Thymus (tissue), 14 donors: ENCODE results near the gene SIGLEC7. TPM values are rescaled to one million over a fixed set of nuclear protein-coding genes. Genes with fewer than 3 reads are reported as not detected.
A peak's percentile ranks its signal among the peaks of the same experiment; 100 is the strongest.

Source experiments
- DNase-seq, 9 donors: peaks; one replicate each; pipeline ENCODE4 v3.0.0-alpha.2; 2013; ENCODE audit warnings: low spot score in 9 of 9, low read depth in 6 of 9, missing footprints in 1 of 9
- H3K27ac ChIP-seq, 2 donors: one replicate each; pipeline ENCODE4 v1.5.1; 2013; ENCODE audit warnings: control low read depth in 1 of 2, low read depth in 1 of 2, low read length in 1 of 2, mild to moderate bottlenecking in 1 of 2, moderate library complexity in 1 of 2
- H3K27me3 ChIP-seq, 2 donors: one replicate each; pipeline ENCODE4 v1.5.1; 2013; ENCODE audit warnings: low read length in 1 of 2; ENCODE audit not compliant: control insufficient read depth in 2 of 2, insufficient read depth in 1 of 2
- H3K36me3 ChIP-seq, 2 donors: one replicate each; pipeline ENCODE4 v1.5.1; 2013; ENCODE audit warnings: low read length in 1 of 2, mild to moderate bottlenecking in 1 of 2, moderate library complexity in 1 of 2; ENCODE audit not compliant: control insufficient read depth in 2 of 2, insufficient read depth in 2 of 2
- H3K4me1 ChIP-seq, 2 donors: one replicate each; pipeline ENCODE4 v1.5.1; 2013; ENCODE audit warnings: low read length in 2 of 2; ENCODE audit not compliant: control insufficient read depth in 2 of 2, insufficient read depth in 2 of 2
- H3K4me3 ChIP-seq, 2 donors: one replicate each; pipeline ENCODE4 v1.5.1; 2013; ENCODE audit warnings: low read length in 2 of 2, control low read depth in 1 of 2, mild to moderate bottlenecking in 1 of 2
- H3K9me3 ChIP-seq, 2 donors: one replicate each; pipeline ENCODE4 v1.5.1; 2013; ENCODE audit warnings: low read length in 1 of 2, mild to moderate bottlenecking in 1 of 2; ENCODE audit not compliant: control insufficient read depth in 2 of 2, insufficient read depth in 1 of 2
- WGBS: extraction: QIAGEN DNeasy Blood & Tissue Kit; methylation state at CpG from one replicate; pipeline ENCODE4 v1.1.7; 2013; 5-methylcytosine and 5-hydroxymethylcytosine counted together
- long read RNA-seq, 10 donors: transcript quantifications; one replicate each; lab custom pipeline, GENCODE V29; 2026
- polyA plus RNA-seq: library from polyadenylated mRNA; stranded (reverse); fragments of 200-250 nt; gene quantifications from one replicate; pipeline ENCODE4 v1.2.3, GENCODE V29; 2013
- total RNA-seq: library from RNA; stranded (reverse); fragments of 120-200 nt; gene quantifications from one replicate; pipeline ENCODE4 v1.2.4, GENCODE V29; 2013
- donor health status: healthy.

The SIGLEC7 gene
- total RNA-seq (2.0 TPM), polyA plus RNA-seq (3.6 TPM)
- long read RNA-seq, donor 1: 0 reads
- long read RNA-seq, donor 2, partial matches to known transcripts: 0 of 1 reads
- long read RNA-seq, donor 2, other reads (novel, unspliced or antisense): 0 of 1 reads
- long read RNA-seq, donor 3, partial matches to known transcripts: 0 of 2 reads
- long read RNA-seq, donor 3, other reads (novel, unspliced or antisense): 0 of 2 reads
- long read RNA-seq, donor 4, partial matches to known transcripts: 0 of 2 reads
- long read RNA-seq, donor 4, other reads (novel, unspliced or antisense): 0 of 2 reads
- long read RNA-seq, donor 5, partial matches to known transcripts: 0 of 1 reads
- long read RNA-seq, donor 5, other reads (novel, unspliced or antisense): 0 of 1 reads
- long read RNA-seq, donor 6, partial matches to known transcripts: 0 of 1 reads
- long read RNA-seq, donor 6, other reads (novel, unspliced or antisense): 0 of 1 reads
- long read RNA-seq, donor 7, partial matches to known transcripts: 0 of 1 reads
- long read RNA-seq, donor 7, other reads (novel, unspliced or antisense): 0 of 1 reads
- long read RNA-seq, donor 8: 0 reads
- long read RNA-seq, donor 9: 0 reads
- long read RNA-seq, donor 10: 0 reads

- Histone ChIP-seq H3K36me3 (no peaks in the 10 kb centered on the region), H3K27ac (peak within 1 kb of the TSS in 1 of 2 donors; percentile 47), H3K27me3 (no peaks in the 10 kb centered on the region), H3K9me3 (no peaks in the 10 kb centered on the region), H3K4me1 (peaks cover 0 to 7% of the 10 kb centered on the region in 2 donors), H3K4me3 (no peak within 1 kb of the TSS)
- DNase-seq: no peak
- WGBS: 79% methylated on average over 14 of the region's 14 CpGs
These were observed at the start of gene SIGLEC7 for GRCh38 chr19:51142119-51142518. Gene SIGLEC7, plus strand, starts transcription at chr19:51142301. Its CDS starts 69 bp downstream, at chr19:51142370.

DNA sequence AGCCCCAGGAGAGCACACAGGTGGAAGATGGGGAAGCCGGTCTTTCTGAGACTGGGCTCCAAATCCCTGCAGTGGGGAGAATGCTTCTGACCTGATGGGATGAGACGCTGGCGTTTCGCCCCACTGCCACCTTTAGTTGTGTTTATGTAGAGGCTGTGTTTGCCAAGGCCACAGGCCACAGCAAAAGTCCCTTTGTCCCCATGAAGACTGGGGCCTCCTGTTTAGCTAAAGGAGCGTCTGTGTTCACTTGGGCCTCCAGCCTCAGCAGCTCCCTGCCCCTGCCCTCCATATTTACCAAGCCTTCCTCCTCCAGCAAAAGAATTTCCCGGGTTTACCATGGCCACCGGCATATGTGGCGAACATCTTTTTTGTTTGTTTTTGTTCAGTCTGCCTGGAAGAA lies 49.0 kb upstream of the SIGLEC7 start:
- Histone ChIP-seq H3K9me3 (no peaks in the 10 kb centered on the region), H3K4me3 (no peak overlapping the region), H3K27me3 (no peaks in the 10 kb centered on the region), H3K27ac (no peak overlapping the region), H3K36me3 (peaks cover 0 to 2% of the 10 kb centered on the region in 2 donors), H3K4me1 (no peaks in the 10 kb centered on the region)
- no peak for DNase-seq
- WGBS: 94% methylated on average over 8 of the region's 8 CpGs

DNA sequence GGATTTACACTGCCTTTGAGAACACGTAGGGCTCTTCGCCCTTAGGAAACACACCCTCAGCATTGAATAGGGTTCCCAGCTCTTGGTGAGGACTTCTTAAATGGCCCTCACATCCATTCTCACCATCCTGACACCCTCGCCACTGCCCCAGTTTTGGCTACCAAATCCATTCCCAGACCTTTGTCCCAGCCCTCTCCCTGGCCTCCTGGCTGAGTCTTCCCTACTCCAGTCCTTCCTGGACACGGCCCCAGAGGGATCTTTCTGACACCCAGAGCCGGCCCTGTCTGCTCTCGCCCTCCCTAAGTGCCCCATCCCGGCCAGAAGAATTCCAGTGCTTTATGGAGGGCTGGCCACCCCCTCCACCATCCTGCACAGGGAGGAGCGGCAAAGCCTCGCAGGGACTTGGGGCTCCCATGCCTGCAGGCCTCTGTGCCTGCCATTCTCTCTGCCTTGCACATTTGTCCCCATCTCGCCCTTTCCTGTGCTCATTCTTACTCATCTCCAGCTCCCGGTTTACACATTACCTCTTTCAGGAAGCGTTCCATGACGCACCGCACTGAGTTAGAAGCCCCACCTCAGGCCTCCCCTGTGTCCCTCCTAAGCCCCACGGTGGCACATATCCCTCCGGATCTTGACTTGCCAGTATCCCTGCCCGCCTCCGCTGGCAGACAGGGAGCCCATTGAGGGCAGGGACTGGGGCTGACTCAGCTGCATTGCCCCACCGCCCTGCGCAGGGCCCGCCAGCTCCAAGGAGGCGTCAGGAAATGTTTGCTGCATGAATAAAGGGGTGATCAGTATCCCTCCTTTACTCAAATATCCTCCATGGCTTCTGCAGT lies 48.4 kb upstream of the SIGLEC7 start:
- H3K36me3 ChIP-seq: peaks cover 0 to 3% of the 10 kb centered on the region in 2 donors
- H3K4me3 ChIP-seq: no peak overlapping the region
- no peak for DNase-seq
- H3K9me3 ChIP-seq: no peaks in the 10 kb centered on the region
- no peaks in the 10 kb centered on the region for H3K4me1 ChIP-seq
- 93% methylated on average over 22 of the region's 22 CpGs for WGBS
- no peaks in the 10 kb centered on the region for H3K27me3 ChIP-seq
- no peak overlapping the region for H3K27ac ChIP-seq

GRCh38 chr19:51094696-51095279 lies 47.3 kb upstream of the SIGLEC7 start:
- no peaks in the 10 kb centered on the region for H3K4me1 ChIP-seq
- no peak overlapping the region for H3K4me3 ChIP-seq
- H3K27ac ChIP-seq: no peak overlapping the region
- peak in 1 of 9 donors; percentile 21 for DNase-seq
- no peaks in the 10 kb centered on the region for H3K27me3 ChIP-seq
- peaks cover under 1 to 3% of the 10 kb centered on the region in 2 donors for H3K36me3 ChIP-seq
- WGBS: 51% methylated on average over 15 of the region's 15 CpGs
- H3K9me3 ChIP-seq: no peaks in the 10 kb centered on the region

GRCh38 chr19:51096473-51097165 lies 45.5 kb upstream of the SIGLEC7 start:
- no peak overlapping the region for H3K4me3 ChIP-seq
- no peaks in the 10 kb centered on the region for H3K4me1 ChIP-seq
- DNase-seq: no peak
- no peak overlapping the region for H3K27ac ChIP-seq
- H3K9me3 ChIP-seq: no peaks in the 10 kb centered on the region
- peaks cover 5 to 7% of the 10 kb centered on the region in 2 donors for H3K36me3 ChIP-seq
- 87% methylated on average over 6 of the region's 6 CpGs for WGBS
- H3K27me3 ChIP-seq: no peaks in the 10 kb centered on the region

- H3K36me3 ChIP-seq: peaks cover 6 to 9% of the 10 kb centered on the region in 2 donors
- H3K27ac ChIP-seq: no peak overlapping the region
- H3K4me3 ChIP-seq: no peak overlapping the region
- H3K4me1 ChIP-seq: no peaks in the 10 kb centered on the region
- H3K9me3 ChIP-seq: no peaks in the 10 kb centered on the region
- peak in 3 of 9 donors; percentile 24 to 41 (median 40) for DNase-seq
- WGBS: 23% methylated on average over 8 of the region's 8 CpGs
- no peaks in the 10 kb centered on the region for H3K27me3 ChIP-seq
These were observed 44.8 kb upstream of the SIGLEC7 start for GRCh38 chr19:51097166-51097738.

- no peaks in the 10 kb centered on the region for H3K9me3 ChIP-seq
- 89% methylated on average over 20 of the region's 20 CpGs for WGBS
- no peak overlapping the region for H3K4me3 ChIP-seq
- no peaks in the 10 kb centered on the region for H3K4me1 ChIP-seq
- no peak for DNase-seq
- peaks cover 11 to 14% of the 10 kb centered on the region in 2 donors for H3K36me3 ChIP-seq
- H3K27me3 ChIP-seq: no peaks in the 10 kb centered on the region
- H3K27ac ChIP-seq: no peak overlapping the region
These were observed 44.3 kb upstream of the SIGLEC7 start for GRCh38 chr19:51097796-51098195.

GRCh38 chr19:51098365-51099046 lies 43.6 kb upstream of the SIGLEC7 start:
- Histone ChIP-seq H3K9me3 (no peaks in the 10 kb centered on the region), H3K27me3 (no peaks in the 10 kb centered on the region), H3K27ac (no peak overlapping the region), H3K4me1 (no peaks in the 10 kb centered on the region), H3K4me3 (peak overlapping the region in 1 of 2 donors; percentile 41), H3K36me3 (peaks cover 14% of the 10 kb centered on the region in 2 donors)
- peak in 2 of 9 donors; percentile 16 to 21 for DNase-seq
- WGBS: 78% methylated on average over 78 of the region's 78 CpGs
